ENCODE data around the gene RFX8.
"Not testable (repeated sequence)": the region's sequence is repeated elsewhere in the genome, so short reads cannot be mapped to it uniquely, and the experiment has no call there.

RFX8 gene

GRCh38 chr2:101486994-101487393, 12.1 kb upstream of the RFX8 start:
- DNase-seq (ENCODE audit: low read depth in 2 of 2, low spot score in 1 of 2), result no peak

- no peak for DNase-seq (ENCODE audit: low read depth in 2 of 2, low spot score in 1 of 2)
Observed at GRCh38 chr2:101486258-101486701, 11.4 kb upstream of the RFX8 start.

- DNase-seq (ENCODE audit: low read depth in 2 of 2, low spot score in 1 of 2), result no peak
Observed at GRCh38 chr2:101485856-101486255, 10.9 kb upstream of the RFX8 start.

- DNase-seq (ENCODE audit: low read depth in 2 of 2, low spot score in 1 of 2), result no peak
Observed at GRCh38 chr2:101480764-101481163, 5.9 kb upstream of the RFX8 start.

GRCh38 chr2:101479810-101480209, 4.9 kb upstream of the RFX8 start:
- no peak for DNase-seq (ENCODE audit: low read depth in 2 of 2, low spot score in 1 of 2)

- DNase-seq (ENCODE audit: low read depth in 2 of 2, low spot score in 1 of 2), result no peak
Observed at GRCh38 chr2:101479328-101479727, 4.4 kb upstream of the RFX8 start.

GRCh38 chr2:101478181-101479001, 3.5 kb upstream of the RFX8 start:
- DNase-seq (ENCODE audit: low read depth in 2 of 2, low spot score in 1 of 2), result no peak

- no peak for DNase-seq (ENCODE audit: low read depth in 2 of 2, low spot score in 1 of 2)
Observed at GRCh38 chr2:101477556-101477955, 2.6 kb upstream of the RFX8 start.

GRCh38 chr2:101476605-101477208, 1.8 kb upstream of the RFX8 start:
- no peak for DNase-seq (ENCODE audit: low read depth in 2 of 2, low spot score in 1 of 2)

GRCh38 chr2:101473911-101474701, 806 bp downstream of the RFX8 start:
- DNase-seq (ENCODE audit: low read depth in 2 of 2, low spot score in 1 of 2), result no peak

GRCh38 chr2:101473591-101473910, 1.4 kb downstream of the RFX8 start:
- no peak for DNase-seq (ENCODE audit: low read depth in 2 of 2, low spot score in 1 of 2)

- no peak for DNase-seq (ENCODE audit: low read depth in 2 of 2, low spot score in 1 of 2)
Observed at GRCh38 chr2:101469863-101470262, 5.0 kb downstream of the RFX8 start.

GRCh38 chr2:101467306-101467705, 7.6 kb downstream of the RFX8 start:
- DNase-seq (ENCODE audit: low read depth in 2 of 2, low spot score in 1 of 2), result no peak

GRCh38 chr2:101466426-101466825, 8.5 kb downstream of the RFX8 start:
- no peak for DNase-seq (ENCODE audit: low read depth in 2 of 2, low spot score in 1 of 2)

- no peak for DNase-seq (ENCODE audit: low read depth in 2 of 2, low spot score in 1 of 2)
Observed at GRCh38 chr2:101464841-101465240, 10.1 kb downstream of the RFX8 start.

- DNase-seq (ENCODE audit: low read depth in 2 of 2, low spot score in 1 of 2), result no peak
Observed at GRCh38 chr2:101463911-101464641, 10.8 kb downstream of the RFX8 start.

- DNase-seq (ENCODE audit: low read depth in 2 of 2, low spot score in 1 of 2), result no peak
Observed at GRCh38 chr2:101463421-101463820, 11.5 kb downstream of the RFX8 start.

GRCh38 chr2:101461381-101461780, 13.5 kb downstream of the RFX8 start:
- no peak for DNase-seq (ENCODE audit: low read depth in 2 of 2, low spot score in 1 of 2)

- not testable (repeated sequence) for DNase-seq (ENCODE audit: low read depth in 2 of 2, low spot score in 1 of 2)
Observed at GRCh38 chr2:101454408-101454807, 20.5 kb downstream of the RFX8 start.

GRCh38 chr2:101450965-101451364, 23.9 kb downstream of the RFX8 start:
- no peak for DNase-seq (ENCODE audit: low read depth in 2 of 2, low spot score in 1 of 2)

- no peak for DNase-seq (ENCODE audit: low read depth in 2 of 2, low spot score in 1 of 2)
Observed at GRCh38 chr2:101446869-101447268, 28.0 kb downstream of the RFX8 start.
